MM.1S (cell line): ENCODE results near the gene DXO.

Source experiments
- DNase-seq: peaks from one replicate; pipeline ENCODE4 v3.0.0-alpha.2; 2015
- H2AFZ ChIP-seq: fragments of 300-600 bp; sonication (generic); 2 replicates; pipeline ENCODE4 v1.6.0; 2016; ENCODE audit warnings: antibody characterized with exemption, low read length
- H3F3A ChIP-seq: fragments of 300-600 bp; sonication (generic); 2 replicates; pipeline ENCODE4 v1.6.1; 2016; ENCODE audit warnings: mild to moderate bottlenecking, antibody characterized with exemption, low read length, moderate library complexity, mixed read lengths; ENCODE audit not compliant: insufficient read depth
- H3K27ac ChIP-seq: fragments of 300-600 bp; sonication (generic); 2 replicates; pipeline ENCODE4 v1.5.1; 2016; ENCODE audit warnings: mild to moderate bottlenecking, low read length
- H3K27me3 ChIP-seq: fragments of 300-600 bp; sonication (generic); replicated peaks from 2 replicates; pipeline ENCODE4 v1.6.0; 2016; ENCODE audit warnings: low read length; ENCODE audit not compliant: insufficient read depth
- H3K36me3 ChIP-seq: fragments of 300-600 bp; sonication (generic); replicated peaks from 2 replicates; pipeline ENCODE4 v1.6.1; 2016; ENCODE audit warnings: mild to moderate bottlenecking, low read length, mixed read lengths; ENCODE audit not compliant: insufficient read depth
- H3K4me1 ChIP-seq: fragments of 300-600 bp; sonication (generic); 2 replicates; pipeline ENCODE4 v1.6.1; 2016; ENCODE audit warnings: low read length, mixed read lengths
- H3K4me2 ChIP-seq: fragments of 300-600 bp; sonication (generic); 2 replicates; pipeline ENCODE4 v1.6.0; 2016; ENCODE audit warnings: low read depth, low read length
- H3K4me3 ChIP-seq: fragments of 300-600 bp; sonication (generic); 2 replicates; pipeline ENCODE4 v1.5.1; 2016; ENCODE audit warnings: low read length, mixed read lengths
- H3K79me2 ChIP-seq: fragments of 300-600 bp; sonication (generic); 2 replicates; pipeline ENCODE4 v1.6.1; 2016; ENCODE audit warnings: mixed run types, low read length, mixed read lengths
- H3K9ac ChIP-seq: fragments of 300-600 bp; sonication (generic); 2 replicates; pipeline ENCODE4 v1.6.1; 2016; ENCODE audit warnings: low read length, mixed read lengths
- H3K9me2 ChIP-seq: fragments of 300-600 bp; sonication (generic); replicated peaks from 2 replicates; pipeline ENCODE4 v1.6.1; 2016; ENCODE audit warnings: mild to moderate bottlenecking, low read length, mixed read lengths; ENCODE audit not compliant: insufficient read depth
- H3K9me3 ChIP-seq: fragments of 300-600 bp; sonication (generic); replicated peaks from 2 replicates; pipeline ENCODE4 v1.6.1; 2016; ENCODE audit warnings: mild to moderate bottlenecking, low read length, mixed read lengths; ENCODE audit not compliant: insufficient read depth
- H4K20me1 ChIP-seq: fragments of 300-600 bp; sonication (generic); 2 replicates; pipeline ENCODE4 v1.6.1; 2016; ENCODE audit warnings: mild to moderate bottlenecking, low read length, moderate library complexity, mixed read lengths; ENCODE audit not compliant: insufficient read depth
- EZH2 ChIP-seq: fragments of 300-600 bp; sonication (generic); optimal IDR thresholded peaks from 2 replicates; pipeline ENCODE3; 2017; ENCODE audit warnings: low read depth, mild to moderate bottlenecking, antibody characterized with exemption, low read length, mixed read lengths
- EZH2phosphoT487 ChIP-seq: fragments of 300-600 bp; sonication (generic); IDR thresholded peaks from 2 replicates; pipeline ENCODE4 v1.6.1; 2018; ENCODE audit warnings: antibody characterized with exemption, low read length
- TF ChIP-seq, protein P1 (sequence below): fragments of 300-600 bp; sonication (generic); IDR thresholded peaks from 2 replicates; pipeline ENCODE4 v1.5.1; 2016; ENCODE audit warnings: antibody characterized with exemption, low read length, mixed read lengths

Gene DXO

DNA sequence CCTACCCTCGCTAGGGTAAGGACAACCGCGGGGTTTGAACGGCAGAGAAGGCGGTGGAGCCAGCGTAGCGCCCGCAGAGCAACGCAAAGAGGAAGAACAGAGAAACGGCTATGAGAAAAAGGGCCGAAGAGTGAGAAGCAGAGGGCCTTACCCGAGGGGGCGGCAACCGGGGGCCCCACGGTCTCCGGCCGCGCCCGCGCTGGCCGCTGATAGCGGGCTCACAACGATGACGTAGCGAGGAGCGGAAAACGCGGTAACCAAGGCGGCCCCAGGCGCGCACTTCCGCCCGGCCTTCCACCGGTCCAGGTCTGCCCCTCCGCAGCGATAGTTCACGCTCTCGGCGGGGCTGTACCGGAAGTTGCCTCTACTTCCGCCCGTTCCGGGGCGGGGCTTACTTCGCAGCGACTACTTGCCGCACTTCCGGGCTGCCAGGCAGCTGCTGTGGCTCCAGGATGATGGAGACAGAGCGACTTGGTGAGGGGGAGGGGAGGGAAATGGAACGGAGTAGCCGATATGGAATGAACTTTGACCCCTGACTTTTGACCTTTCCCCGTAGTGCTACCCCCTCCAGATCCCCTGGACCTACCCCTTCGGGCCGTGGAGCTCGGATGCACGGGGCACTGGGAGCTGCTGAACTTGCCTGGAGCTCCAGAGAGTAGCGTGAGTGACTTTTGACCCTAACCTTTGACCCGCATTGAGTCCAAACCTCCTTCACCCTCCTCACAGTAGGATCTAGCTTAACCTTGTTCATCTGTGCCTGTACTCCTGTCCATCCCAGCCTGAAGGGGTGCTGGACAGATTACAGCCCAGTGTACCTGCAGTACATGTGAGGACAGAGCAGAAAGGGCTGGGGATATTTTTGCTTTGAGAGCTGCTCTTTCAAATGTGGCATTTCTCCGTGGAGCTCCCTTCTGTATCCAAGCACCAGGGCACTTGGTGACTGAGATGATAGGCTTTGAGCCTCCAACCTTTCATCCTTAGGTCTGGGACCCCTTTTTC lies 12.9 kb downstream of the DXO start, which contains the start of the genes NELFE and SKIC2:
Gene NELFE (minus strand): TSS at position 231 of the 999 bp plus-strand sequence. CDS start 525 bp downstream, outside the sequence.
Gene SKIC2 (plus strand): TSS at position 435 of the 999 bp plus-strand sequence. CDS start 18 bp downstream, at position 453.
- DNase-seq: peak; percentile 99
- Histone ChIP-seq H3K9me3 (no peaks in the 10 kb centered on the region), H4K20me1 (no peaks in the 10 kb centered on the region), H3K36me3 (0 out of 2 replicates have a peak, but pooled peaks cover 2% of the 10 kb centered on the region), H3K79me2 (peaks cover 40% of the 10 kb centered on the region), H3K4me2 (peak within 1 kb of the TSS; percentile 93), H2AFZ (peak within 1 kb of the TSS; percentile 97), H3K4me3 (peak within 1 kb of the TSS; percentile 99), H3K9ac (peak within 1 kb of the TSS; percentile 94), H3K4me1 (peaks cover 15% of the 10 kb centered on the region), H3F3A (no peaks in the 10 kb centered on the region), H3K9me2 (no peaks in the 10 kb centered on the region), H3K27me3 (no peaks in the 10 kb centered on the region), H3K27ac (peak within 1 kb of the TSS; percentile 36; the same call in 1 of the 2 replicates)
- TF ChIP-seq EZH2phosphoT487: no peak
- TF ChIP-seq, protein P1, sequence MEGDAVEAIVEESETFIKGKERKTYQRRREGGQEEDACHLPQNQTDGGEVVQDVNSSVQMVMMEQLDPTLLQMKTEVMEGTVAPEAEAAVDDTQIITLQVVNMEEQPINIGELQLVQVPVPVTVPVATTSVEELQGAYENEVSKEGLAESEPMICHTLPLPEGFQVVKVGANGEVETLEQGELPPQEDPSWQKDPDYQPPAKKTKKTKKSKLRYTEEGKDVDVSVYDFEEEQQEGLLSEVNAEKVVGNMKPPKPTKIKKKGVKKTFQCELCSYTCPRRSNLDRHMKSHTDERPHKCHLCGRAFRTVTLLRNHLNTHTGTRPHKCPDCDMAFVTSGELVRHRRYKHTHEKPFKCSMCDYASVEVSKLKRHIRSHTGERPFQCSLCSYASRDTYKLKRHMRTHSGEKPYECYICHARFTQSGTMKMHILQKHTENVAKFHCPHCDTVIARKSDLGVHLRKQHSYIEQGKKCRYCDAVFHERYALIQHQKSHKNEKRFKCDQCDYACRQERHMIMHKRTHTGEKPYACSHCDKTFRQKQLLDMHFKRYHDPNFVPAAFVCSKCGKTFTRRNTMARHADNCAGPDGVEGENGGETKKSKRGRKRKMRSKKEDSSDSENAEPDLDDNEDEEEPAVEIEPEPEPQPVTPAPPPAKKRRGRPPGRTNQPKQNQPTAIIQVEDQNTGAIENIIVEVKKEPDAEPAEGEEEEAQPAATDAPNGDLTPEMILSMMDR: no peak
- TF ChIP-seq EZH2: no peak

GRCh38 chr6:31958412-31958740 lies 13.6 kb downstream of the DXO start:
- peak overlapping the region; percentile 36; the same call in 1 of the 2 replicates for H3K27ac ChIP-seq
- 0 out of 2 replicates have a peak, but pooled peaks cover 2% of the 10 kb centered on the region for H3K36me3 ChIP-seq

GRCh38 chr6:31956796-31957195 lies 15.1 kb downstream of the DXO start:
- peaks cover 15% of the 10 kb centered on the region for H3K4me1 ChIP-seq
- H3F3A ChIP-seq: no peaks in the 10 kb centered on the region
- no peak for DNase-seq
- H3K4me3 ChIP-seq: no peak overlapping the region
- no peak overlapping the region for H3K9ac ChIP-seq
- 0 out of 2 replicates have a peak, but pooled peaks cover 2% of the 10 kb centered on the region for H3K36me3 ChIP-seq
- no peak overlapping the region for H3K27ac ChIP-seq
- H3K27me3 ChIP-seq: no peaks in the 10 kb centered on the region
- no peaks in the 10 kb centered on the region for H4K20me1 ChIP-seq
- no peak overlapping the region for H3K4me2 ChIP-seq
- TF ChIP-seq EZH2phosphoT487 (no peak), EZH2 (no peak)
- TF ChIP-seq, protein P1: no peak
- H3K9me3 ChIP-seq: no peaks in the 10 kb centered on the region
- H3K9me2 ChIP-seq: no peaks in the 10 kb centered on the region
- no peak overlapping the region for H2AFZ ChIP-seq
- peaks cover 40% of the 10 kb centered on the region for H3K79me2 ChIP-seq

More at GRCh38 chr6:31958412-31958740, 13.6 kb downstream of the DXO start:
- TF ChIP-seq, protein P1: no peak
- TF ChIP-seq EZH2 (no peak), EZH2phosphoT487 (no peak)
- Histone ChIP-seq H3K4me3 (peak overlapping the region; percentile 99), H3K27me3 (no peaks in the 10 kb centered on the region), H3K9me2 (no peaks in the 10 kb centered on the region), H2AFZ (peak overlapping the region; percentile 97), H3F3A (no peaks in the 10 kb centered on the region), H4K20me1 (no peaks in the 10 kb centered on the region), H3K9ac (peak overlapping the region; percentile 94), H3K9me3 (no peaks in the 10 kb centered on the region), H3K79me2 (peaks cover 40% of the 10 kb centered on the region), H3K4me1 (peaks cover 15% of the 10 kb centered on the region), H3K4me2 (peak overlapping the region; percentile 74)
- no peak for DNase-seq
